ENCODE results near the gene KLF6. TPM values are rescaled to one million over a fixed set of nuclear protein-coding genes. Genes with fewer than 3 reads are reported as not detected.

Gene KLF6
- total RNA-seq (2014; rRNA removed; shearing (Covaris generic)) = 20.3 and 20.4 TPM in 2 replicates

DNA sequence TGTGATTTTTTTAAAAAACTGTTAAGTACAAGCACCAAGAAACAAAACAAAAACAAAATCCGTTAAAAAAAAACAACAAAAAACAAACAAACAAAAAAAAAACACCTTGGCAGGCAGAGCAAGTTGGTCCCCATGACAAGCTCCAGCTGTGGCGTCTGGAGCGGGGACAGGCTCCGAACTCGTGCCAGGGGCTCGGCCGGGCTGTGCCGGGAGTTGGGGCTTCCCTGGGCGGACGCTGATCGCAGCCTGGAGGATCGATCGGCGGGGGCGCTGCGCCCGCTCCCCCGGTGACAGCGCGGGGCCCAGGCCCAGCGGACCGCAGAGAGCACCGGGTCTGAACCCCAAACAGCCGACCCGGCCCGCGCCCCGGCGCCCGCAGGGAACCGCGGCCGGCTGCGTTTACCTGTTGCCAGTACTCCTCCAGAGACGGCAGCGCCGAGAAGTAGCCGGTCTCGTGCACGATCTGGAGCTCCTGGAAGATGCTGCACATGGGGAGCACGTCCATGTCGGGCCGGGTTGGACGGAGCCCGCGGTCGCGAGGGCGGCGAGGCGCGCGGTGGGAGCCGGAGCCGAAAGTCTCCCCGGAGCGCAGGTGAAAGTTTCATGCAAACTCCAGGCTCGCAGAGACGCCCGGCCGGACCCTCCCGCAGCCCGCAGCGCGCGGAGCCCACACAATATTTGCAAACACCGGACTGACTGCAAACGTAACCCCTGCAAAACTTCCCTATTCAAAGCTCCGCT lies at the start of gene KLF6:
TSS of gene KLF6 (minus strand) at position 700 of the 741 bp plus-strand sequence. CDS start at position 505, 195 bp downstream.
- no peak for DNase-seq (ENCODE audit: low spot score)

- no peak for DNase-seq (ENCODE audit: low spot score)
Observed at GRCh38 chr10:3834404-3834803, 49.4 kb upstream of the KLF6 start.

DNA sequence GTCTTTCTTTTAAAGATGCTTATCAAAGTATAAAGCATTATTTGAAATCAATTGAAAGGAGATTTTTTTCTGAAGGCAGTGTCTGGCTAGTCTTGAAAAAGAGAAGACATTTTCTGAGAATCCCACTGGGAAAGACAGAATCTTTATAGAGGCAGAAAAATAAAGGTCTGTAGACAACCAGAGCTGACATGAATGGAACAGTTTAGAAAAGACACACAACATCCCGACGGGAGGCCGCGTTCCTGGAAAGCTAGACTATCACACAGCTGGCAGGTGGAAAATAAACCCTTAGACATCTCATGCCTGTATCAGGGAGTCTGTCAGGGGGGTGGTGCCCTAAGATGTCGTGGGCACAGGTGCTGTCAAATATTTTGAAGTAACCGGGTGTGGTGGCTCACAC lies 48.0 kb upstream of the KLF6 start:
- DNase-seq (ENCODE audit: low spot score) = no peak

DNA sequence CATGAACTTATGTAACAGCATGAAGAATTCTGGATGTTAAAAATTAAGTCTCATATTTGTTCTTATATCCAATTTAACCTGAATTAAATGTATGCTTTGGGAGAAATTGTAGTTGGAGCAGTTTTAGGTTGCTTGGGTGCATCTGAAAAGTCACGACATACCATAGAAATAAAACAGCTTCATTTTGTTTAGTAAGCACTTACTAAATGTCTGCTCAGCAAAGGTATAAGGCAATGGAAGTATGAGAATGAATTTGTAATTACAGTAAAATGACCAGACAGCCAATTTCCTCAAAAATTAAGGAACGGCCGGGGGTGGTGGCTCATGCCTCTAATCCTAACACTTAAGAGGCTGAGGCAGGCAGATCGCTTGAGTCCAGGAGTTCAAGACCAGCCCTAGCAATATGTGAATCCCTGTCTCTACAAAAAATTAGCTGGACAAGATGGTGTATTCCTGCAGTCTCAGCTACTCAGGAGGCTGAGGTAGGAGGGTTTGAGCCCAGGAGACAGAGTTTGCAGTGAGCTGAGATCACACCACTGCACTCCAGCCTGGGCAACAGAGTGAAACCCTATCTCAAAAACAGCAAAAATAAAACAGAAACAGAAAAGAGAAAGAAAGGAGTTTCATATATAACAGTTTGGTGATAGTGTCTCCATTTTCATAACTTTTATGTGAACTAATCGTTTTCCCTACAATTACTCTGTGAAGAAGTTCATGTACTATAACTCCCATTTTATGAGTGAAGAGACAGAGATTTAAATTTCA lies 47.2 kb upstream of the KLF6 start:
- DNase-seq (ENCODE audit: low spot score) = no peak

DNA sequence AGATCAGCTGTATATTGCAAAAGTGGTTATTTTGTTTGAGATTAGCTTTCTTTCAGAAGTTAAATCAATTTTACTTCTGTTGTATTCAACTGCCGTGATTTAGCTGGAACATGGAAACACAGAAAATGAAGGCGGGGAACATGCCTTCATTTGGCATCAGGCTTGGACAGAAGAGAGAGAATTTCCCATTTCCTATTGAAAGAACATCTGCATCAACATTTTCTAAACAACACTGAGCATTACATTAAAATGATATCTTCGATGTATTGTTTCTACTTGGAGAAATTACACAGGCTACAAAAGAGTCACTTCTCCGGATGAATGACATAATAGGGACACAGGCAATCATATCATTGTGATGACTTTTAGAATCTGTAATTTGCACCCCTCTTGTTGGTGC lies 46.6 kb upstream of the KLF6 start:
- no peak for DNase-seq (ENCODE audit: low spot score)

DNA sequence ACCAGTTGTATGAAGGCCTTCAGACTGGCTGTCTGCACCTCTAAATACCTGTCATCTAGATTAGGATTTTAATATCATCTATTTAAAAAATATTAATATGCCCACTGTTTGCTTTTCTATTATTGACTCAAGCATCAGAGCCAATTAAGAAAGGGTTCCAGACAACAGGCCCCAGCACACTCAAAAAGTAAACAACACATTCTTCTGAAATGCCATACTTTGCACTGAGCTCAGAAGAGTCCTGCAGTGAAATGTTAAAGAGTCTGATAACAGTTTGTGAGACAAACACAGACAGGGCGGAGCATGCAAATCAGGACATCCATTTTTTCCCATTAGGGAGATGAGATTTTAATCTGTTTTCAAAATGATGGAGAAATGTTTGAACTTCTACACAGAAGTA lies 45.9 kb upstream of the KLF6 start:
- DNase-seq (ENCODE audit: low spot score) = no peak

- no peak for DNase-seq (ENCODE audit: low spot score)
Observed at GRCh38 chr10:3829156-3830050, 44.4 kb upstream of the KLF6 start.

DNA sequence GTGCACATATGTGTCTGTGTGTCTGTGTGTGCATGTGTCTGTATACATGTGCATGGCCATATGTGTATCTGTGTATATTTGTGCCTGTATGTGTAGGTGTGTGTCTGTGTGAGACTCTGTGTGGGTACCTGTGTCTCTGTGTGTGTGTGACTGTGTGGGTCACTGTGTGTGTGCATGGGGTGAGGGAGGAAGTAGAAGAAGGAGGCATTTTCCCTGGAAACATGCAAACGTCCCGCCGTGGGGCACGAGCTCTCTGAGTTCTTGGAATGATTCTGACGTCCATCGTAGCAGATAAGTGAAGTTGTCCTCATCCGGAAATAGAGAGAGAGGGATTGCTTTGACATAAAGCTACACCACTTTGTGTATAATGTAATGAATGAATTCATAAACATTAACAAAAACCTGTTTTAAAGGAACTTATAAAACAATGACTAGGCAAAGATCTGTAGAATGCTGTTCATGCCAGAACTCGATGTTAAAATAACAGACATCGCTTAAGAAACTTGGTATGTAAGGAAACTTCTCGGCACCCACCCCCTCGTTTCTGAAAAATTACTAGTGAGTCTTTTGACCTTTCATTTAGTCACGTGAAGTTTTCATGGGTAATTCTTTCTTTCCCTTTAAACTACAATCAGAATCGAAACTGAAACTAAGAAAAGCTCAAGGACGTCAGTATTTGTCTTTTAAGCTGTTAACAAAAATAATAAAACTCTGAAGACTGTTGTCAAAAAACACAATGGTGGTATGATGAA lies 43.6 kb upstream of the KLF6 start:
- peak; percentile 55 for DNase-seq (ENCODE audit: low spot score)

- no peak for DNase-seq (ENCODE audit: low spot score)
Observed at GRCh38 chr10:3827768-3828403, 42.9 kb upstream of the KLF6 start.

DNA sequence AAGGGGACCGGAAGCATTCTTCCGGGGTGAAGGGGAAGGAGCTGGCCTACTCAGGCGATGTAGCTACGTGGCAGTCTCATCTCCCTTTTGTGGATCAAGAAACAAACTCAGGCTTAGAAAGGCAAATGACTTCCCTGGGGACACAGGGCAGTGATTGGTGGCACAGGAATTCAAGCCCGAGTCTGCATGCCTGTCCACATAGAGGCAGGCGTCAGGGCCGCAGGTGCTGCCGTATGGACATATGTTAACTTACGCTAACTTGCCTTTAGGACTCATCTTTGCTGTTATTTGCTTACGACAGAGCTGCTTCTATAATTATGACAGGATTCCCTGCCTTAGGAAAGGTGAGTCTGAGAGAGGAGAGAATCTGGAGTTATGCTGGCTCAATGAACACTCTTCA lies 42.3 kb upstream of the KLF6 start:
- no peak for DNase-seq (ENCODE audit: low spot score)

DNA sequence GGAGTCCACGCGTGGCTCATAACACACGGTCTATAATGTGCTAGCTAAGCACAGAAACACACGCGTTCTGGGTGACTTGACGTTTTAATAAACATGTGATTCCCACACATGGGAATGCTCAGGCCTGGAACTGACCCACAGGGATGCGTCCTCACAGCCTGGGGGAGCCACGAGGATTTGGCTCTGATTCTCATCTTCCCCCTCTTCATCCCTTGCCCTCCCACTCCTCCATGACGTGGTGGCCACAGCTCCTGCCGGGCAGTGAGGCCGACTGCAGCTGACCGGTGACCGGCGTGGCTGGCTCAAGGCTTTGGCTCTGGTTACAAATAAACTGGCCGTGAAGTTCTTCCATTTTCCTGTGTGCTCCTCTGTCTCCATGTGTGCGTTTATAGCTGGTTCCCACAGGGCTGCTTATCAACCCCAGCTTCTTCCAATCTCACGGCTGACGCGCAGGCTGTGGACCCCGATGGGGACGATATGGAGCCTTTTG lies 40.9 kb upstream of the KLF6 start:
- DNase-seq (ENCODE audit: low spot score) = no peak

DNA sequence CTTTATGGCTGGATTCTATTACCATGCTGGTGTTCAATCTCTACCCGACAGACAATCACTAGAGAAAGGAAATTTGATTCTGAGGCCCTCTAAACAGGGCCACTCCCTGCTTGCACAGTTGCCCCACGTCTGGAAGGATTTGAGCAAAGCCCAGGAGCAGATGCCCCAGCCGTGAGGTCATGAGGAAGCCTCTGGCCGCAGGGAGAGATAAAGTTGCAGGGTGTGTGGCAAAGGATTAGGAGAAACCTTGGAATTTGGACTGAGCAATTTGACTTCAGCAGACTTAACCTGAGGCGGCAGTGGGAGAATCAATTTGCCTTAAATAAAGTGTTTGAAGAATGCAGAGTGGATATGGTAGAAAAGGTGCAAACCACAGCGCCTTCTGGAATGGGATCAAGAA lies 40.2 kb upstream of the KLF6 start:
- DNase-seq (ENCODE audit: low spot score) = peak; percentile 95

DNA sequence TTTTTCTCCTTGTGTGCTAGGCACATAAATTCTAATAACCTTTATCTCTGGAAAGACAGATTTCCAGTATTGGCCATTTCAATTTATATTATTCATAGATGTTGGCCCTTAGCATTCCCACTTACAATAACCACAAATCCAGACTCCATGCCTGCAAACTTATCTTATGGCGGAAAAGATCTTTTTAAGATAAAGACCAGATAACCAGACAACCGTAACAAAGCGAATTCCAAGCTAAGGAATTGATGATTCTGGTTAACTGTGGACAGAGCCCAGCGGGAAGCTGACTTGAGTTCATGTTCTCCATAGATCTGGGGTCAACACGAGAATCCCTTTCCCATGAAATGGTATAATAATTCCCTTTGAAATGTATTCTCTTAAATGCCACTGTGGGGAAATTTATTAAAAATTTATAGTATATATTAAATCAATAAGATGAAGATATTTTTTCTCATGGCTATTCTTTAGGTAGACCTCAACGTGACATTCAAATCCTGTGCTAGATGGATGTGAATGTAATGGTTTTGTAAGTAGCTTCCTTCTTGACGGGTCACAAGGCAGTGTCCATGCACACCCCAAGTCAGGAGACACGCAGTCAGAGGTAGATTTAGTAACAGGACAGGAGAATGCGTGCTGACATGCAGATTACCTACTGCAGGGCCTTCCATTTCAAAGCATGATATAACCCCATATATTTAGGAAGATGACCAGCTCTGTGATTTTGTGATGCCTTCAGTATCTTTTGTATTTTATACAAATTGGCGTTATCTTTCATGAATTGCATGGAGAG lies 37.7 kb upstream of the KLF6 start:
- no peak for DNase-seq (ENCODE audit: low spot score)

DNA sequence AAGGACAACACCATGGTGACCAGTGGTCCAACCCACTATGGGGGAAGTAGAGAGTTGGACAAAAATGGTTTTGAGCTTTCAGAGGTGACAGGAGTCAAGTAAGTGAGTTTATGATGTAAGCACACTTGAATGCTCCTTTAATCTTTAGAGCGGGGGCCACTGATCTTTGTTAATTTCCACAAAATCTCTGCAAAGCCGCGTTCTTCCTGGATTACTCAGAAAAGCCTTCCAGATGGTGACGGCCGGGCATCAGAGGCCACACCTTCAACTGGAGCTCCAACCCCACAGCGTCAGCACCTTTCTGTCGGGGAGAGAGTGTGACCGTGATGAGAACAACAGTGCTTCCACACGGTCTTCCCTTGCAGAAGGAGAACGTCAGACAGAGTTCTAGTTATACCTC lies 35.2 kb upstream of the KLF6 start:
- DNase-seq (ENCODE audit: low spot score) = no peak

DNA sequence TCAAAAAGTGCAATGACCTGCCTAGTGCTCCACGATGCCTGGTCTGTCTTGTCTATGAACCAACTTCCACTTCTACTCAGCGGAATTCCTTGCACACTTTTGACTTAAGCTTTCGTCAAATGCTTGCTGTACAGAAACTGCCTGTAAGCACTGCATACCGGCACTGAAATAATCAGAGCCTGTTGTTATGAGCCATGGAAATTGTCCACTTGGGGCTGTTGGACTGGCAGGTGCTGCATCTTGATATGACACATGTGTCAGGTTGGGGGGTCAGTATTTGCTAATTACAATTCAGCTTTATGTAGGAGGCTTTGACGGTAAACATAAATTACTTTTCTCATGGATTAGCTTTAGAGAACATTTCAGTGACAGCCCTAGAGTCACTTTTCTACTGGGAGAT lies 32.0 kb upstream of the KLF6 start:
- DNase-seq (ENCODE audit: low spot score) = no peak

- no peak for DNase-seq (ENCODE audit: low spot score)
Observed at GRCh38 chr10:3814838-3815220, 29.8 kb upstream of the KLF6 start.

DNA sequence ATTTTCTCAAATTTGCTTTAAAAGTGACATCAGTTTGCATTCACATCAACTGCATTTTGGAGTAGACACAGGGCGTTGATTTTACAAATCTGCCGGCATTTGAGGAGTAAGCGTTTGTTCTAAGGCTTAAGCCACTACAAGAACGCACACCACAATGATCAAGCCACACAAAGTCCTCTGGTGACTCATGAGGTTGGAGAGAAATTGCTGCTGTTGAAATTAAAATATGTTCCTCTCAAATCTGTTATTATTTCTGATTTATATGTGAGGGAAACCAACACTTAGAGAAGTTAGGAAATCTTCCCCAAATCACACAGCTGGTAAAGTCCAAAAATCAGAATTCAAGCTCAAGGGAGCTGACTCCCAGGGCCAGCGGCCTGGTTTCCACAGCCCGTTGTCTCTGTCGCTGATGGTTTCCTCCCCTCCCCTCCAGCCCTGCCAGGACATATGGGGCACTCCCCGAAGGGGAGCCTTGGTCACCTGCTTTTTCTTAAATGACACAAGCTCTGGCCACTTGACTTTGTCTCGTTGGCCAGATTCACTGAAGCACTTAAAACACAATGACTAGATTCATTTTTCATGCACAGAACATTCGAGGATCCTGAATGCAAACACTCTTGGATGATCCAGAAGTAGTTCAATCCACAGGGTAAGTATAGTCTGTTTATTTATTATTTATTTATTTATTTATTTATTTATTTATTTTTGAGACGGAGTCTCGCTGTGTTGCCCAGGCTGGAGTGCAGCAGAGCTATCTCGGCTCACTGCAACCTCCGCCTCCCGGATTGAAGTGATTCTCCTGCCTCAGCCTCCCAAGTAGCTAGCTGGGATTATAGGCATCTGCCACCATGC lies 29.2 kb upstream of the KLF6 start:
- DNase-seq (ENCODE audit: low spot score) = no peak

DNA sequence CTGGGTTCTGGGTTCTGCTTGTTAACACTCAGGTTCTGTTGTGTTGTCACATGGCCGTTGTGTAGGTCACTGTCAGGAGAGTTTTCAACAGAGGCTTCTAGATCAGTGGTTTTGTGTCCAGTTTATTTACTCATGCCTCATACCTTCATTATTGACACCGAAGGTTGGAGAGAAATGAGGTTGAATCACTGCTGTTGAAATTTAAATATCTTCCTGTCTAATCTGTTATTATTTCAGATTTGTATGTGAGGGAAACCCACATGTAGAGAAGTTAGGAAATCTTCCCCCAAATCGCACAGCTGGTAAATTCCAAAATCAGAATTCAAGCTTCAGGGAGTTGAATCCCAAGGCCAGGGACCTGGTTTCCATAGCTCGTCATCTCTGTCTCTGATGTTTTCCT lies 28.3 kb upstream of the KLF6 start:
- no peak for DNase-seq (ENCODE audit: low spot score)

DNA sequence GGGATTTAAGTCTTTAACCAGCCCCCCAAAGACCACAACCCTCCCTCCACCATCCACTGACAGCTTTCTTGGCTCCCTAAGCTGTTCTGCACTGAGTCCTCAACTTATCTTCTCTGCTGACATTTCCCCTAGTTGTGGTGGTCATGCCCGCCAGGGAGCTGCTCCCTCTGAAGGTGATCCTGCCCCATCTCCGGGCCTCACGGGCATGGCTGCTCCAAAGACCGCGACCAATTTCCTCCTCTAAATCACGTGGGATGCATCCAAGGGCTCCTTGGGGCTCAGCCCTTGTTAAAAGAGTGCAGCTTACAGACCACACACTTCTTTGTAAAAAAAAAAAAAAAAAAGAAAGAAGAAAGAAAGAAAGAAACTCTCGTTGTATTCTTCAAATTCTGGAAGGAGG lies 27.1 kb upstream of the KLF6 start:
- no peak for DNase-seq (ENCODE audit: low spot score)

All from A172 (cell line).